B cell (primary cell): Measurements from ENCODE around the gene SLC6A7.

Experiments used
- CTCF ChIP-seq: fragments of 200-600 bp; IDR thresholded peaks from one replicate; pipeline ENCODE4 v1.8.0; 2022; ENCODE audit warnings: antibody characterized with exemption, mild to moderate bottlenecking
- EZH2 ChIP-seq: IDR thresholded peaks from 2 replicates; pipeline ENCODE4 v1.6.1; 2012; ENCODE audit warnings: borderline replicate concordance, low read depth, mild to moderate bottlenecking, moderate library complexity, low read length; ENCODE audit not compliant: insufficient read depth, poor library complexity, severe bottlenecking

- TF ChIP-seq CTCF (no peak), EZH2 (no peak)
These were observed 56.6 kb downstream of the SLC6A7 start for GRCh38 chr5:150246429-150246828.
